Keratinocyte (primary cell): ENCODE results near the gene NHLH1. TPM values are rescaled to one million over a fixed set of nuclear protein-coding genes. Genes with fewer than 3 reads are reported as not detected.

Source experiments
- DNase-seq: peaks from one replicate; pipeline ENCODE4 v3.0.0-alpha.2; 2011; ENCODE audit warnings: low read depth, missing footprints, low spot score
- FAIRE-seq: peaks from 2 replicates; lab custom pipeline; 2011; peaks lifted over from hg19 to GRCh38; lab: Jason Lieb, UNC
- H2AFZ ChIP-seq: 2 replicates; pipeline ENCODE4 v1.6.0; 2012; ENCODE audit warnings: low read length, control low read depth, inconsistent platforms; ENCODE audit not compliant: control insufficient read depth
- H3K27ac ChIP-seq: 2 replicates; pipeline ENCODE4 v1.5.1; 2011; ENCODE audit warnings: low read length; ENCODE audit not compliant: control insufficient read depth, insufficient read depth
- H3K27me3 ChIP-seq: 3 replicates; pipeline ENCODE4 v1.6.0; 2011; ENCODE audit warnings: low read length; ENCODE audit not compliant: control insufficient read depth, insufficient read depth; ENCODE audit errors: extremely low read depth
- H3K36me3 ChIP-seq, 2 experiments: 2 replicates in 1 of 2; 3 replicates in 1 of 2; pipeline ENCODE4 v1.5.1; 2011; ENCODE audit warnings: low read length in 2 of 2, mild to moderate bottlenecking in 1 of 2; ENCODE audit not compliant: control insufficient read depth in 2 of 2, insufficient read depth in 2 of 2; ENCODE audit errors: extremely low read depth in 1 of 2
- H3K4me1 ChIP-seq: 3 replicates; pipeline ENCODE4 v1.5.1; 2011; ENCODE audit warnings: low read length; ENCODE audit not compliant: control insufficient read depth, insufficient read depth; ENCODE audit errors: extremely low read depth
- H3K4me2 ChIP-seq: 3 replicates; pipeline ENCODE4 v1.6.0; 2011; ENCODE audit warnings: low read depth, low read length; ENCODE audit not compliant: control insufficient read depth, insufficient read depth; ENCODE audit errors: extremely low read depth
- H3K4me3 ChIP-seq, 3 experiments: fragments of 200-600 bp in 1 of 3; sonication (generic) in 1 of 3; 2 replicates in 2 of 3; 3 replicates in 1 of 3; pipeline ENCODE4 v1.5.1; 2011 to 2016; ENCODE audit warnings: low read length in 3 of 3, mild to moderate bottlenecking in 3 of 3, control low read depth in 2 of 3, inconsistent platforms in 1 of 3, low read depth in 1 of 3, mixed read lengths in 1 of 3, mixed run types in 1 of 3, moderate library complexity in 1 of 3; ENCODE audit not compliant: control insufficient read depth in 2 of 3, insufficient read depth in 2 of 3; ENCODE audit errors: extremely low read depth in 1 of 3
- H3K79me2 ChIP-seq: 2 replicates; pipeline ENCODE4 v1.6.0; 2012; ENCODE audit warnings: low read length; ENCODE audit not compliant: control insufficient read depth, insufficient read depth
- H3K9ac ChIP-seq: 3 replicates; pipeline ENCODE4 v1.6.0; 2011; ENCODE audit warnings: low read length; ENCODE audit not compliant: control insufficient read depth, insufficient read depth; ENCODE audit errors: extremely low read depth
- H3K9me1 ChIP-seq: 3 replicates; pipeline ENCODE4 v1.6.0; 2011; ENCODE audit warnings: low read length; ENCODE audit not compliant: control insufficient read depth, insufficient read depth; ENCODE audit errors: extremely low read depth
- H3K9me3 ChIP-seq: 2 replicates; pipeline ENCODE4 v1.5.1; 2012; ENCODE audit warnings: low read depth, low read length; ENCODE audit not compliant: control insufficient read depth
- H4K20me1 ChIP-seq: 3 replicates; pipeline ENCODE4 v1.6.0; 2011; ENCODE audit warnings: low read length; ENCODE audit not compliant: control insufficient read depth, insufficient read depth; ENCODE audit errors: extremely low read depth
- CTCF ChIP-seq, 3 experiments: IDR thresholded peaks in 1 of 3; conservative IDR thresholded peaks in 1 of 3; optimal IDR thresholded peaks in 1 of 3; 2 replicates in 2 of 3; 3 replicates in 1 of 3; pipeline versions ENCODE3 to v1.5.1; 2011; ENCODE audit warnings: low read length in 3 of 3, mild to moderate bottlenecking in 3 of 3, moderate library complexity in 2 of 3, control low read depth in 1 of 3, inconsistent platforms in 1 of 3; ENCODE audit not compliant: insufficient read depth in 2 of 3; ENCODE audit errors: extremely low read depth in 1 of 3
- EZH2 ChIP-seq: IDR thresholded peaks from one replicate; pipeline ENCODE4 v1.6.1; 2012; ENCODE audit warnings: inconsistent platforms, mild to moderate bottlenecking, low read length, moderate library complexity
- dilution Hi-C: fragments of 300-500 bp; cut with MboI; formaldehyde crosslinking; loops from one replicate; pipeline ENCODE4 v1.7.0; 2020; ENCODE audit warnings: low sequenced_read_pairs; ENCODE audit not compliant: extremely low pct_ligation_motif_present
- polyA plus RNA-seq, 5 experiments: library from polyadenylated mRNA; depleted of rRNA in 3 of 5; stranded (reverse) in 3 of 5; stranded (forward) in 1 of 5; unstranded in 1 of 5; fragments of >200 nt; gene quantifications; 1 replicate in 1 of 5; 2 replicates in 3 of 5; 3 replicates in 1 of 5; pipeline versions ENCODE4 v1.2.1 to v1.2.3, GENCODE V29; 2011 to 2012; ENCODE audit warnings: missing spikeins in 2 of 5, low read depth in 1 of 5, low replicate concordance in 1 of 5

NHLH1 gene
- polyA plus RNA-seq, 1 donor (not counting 4 experiments of a cell fraction or from before 2014, with no cell fraction given) = 0.13 TPM

- FAIRE-seq = no peak
Measured at GRCh38 chr1:160413716-160414115, 46.8 kb downstream of the NHLH1 start.

GRCh38 chr1:160414881-160415280 lies 48.0 kb downstream of the NHLH1 start:
- FAIRE-seq (peak; percentile 92), DNase-seq (peak; percentile 55)
- peaks cover 3% of the 10 kb centered on the region for H3K9me1 ChIP-seq
- peak overlapping the region; percentile 79 for H3K4me2 ChIP-seq
- peak overlapping the region; percentile 32 for H2AFZ ChIP-seq
- peak overlapping the region in 1 of 3 experiments; percentile 25 for H3K4me3 ChIP-seq
- H3K36me3 ChIP-seq = peaks cover 0 to 7% of the 10 kb centered on the region in 2 experiments
- dilution Hi-C loops = no loop called here
- no peaks in the 10 kb centered on the region for H3K27me3 ChIP-seq
- H3K9ac ChIP-seq = peak overlapping the region; percentile 36
- peak overlapping the region; percentile 13 for H3K27ac ChIP-seq
- H3K79me2 ChIP-seq = no peaks in the 10 kb centered on the region
- H4K20me1 ChIP-seq = no peaks in the 10 kb centered on the region
- TF ChIP-seq CTCF (optimal IDR thresholded peaks at IDR 0.05 in 1 of 3, IDR thresholded peaks at IDR 0.05 in 1 of 3, conservative IDR thresholded peaks at IDR 0.05 in 1 of 3; ENCODE audit: extremely low read depth in 1 of 3, insufficient read depth in 2 of 3, low read length in 3 of 3) = no peak
- TF ChIP-seq EZH2 = no peak
- no peaks in the 10 kb centered on the region for H3K9me3 ChIP-seq
- peaks cover 13% of the 10 kb centered on the region for H3K4me1 ChIP-seq

More at GRCh38 chr1:160413716-160414115, 46.8 kb downstream of the NHLH1 start:
- no peak overlapping the region for H3K4me2 ChIP-seq
- peaks cover 0 to 7% of the 10 kb centered on the region in 2 experiments for H3K36me3 ChIP-seq
- H3K79me2 ChIP-seq = peaks cover 2% of the 10 kb centered on the region
- no peak for DNase-seq
- H4K20me1 ChIP-seq = no peaks in the 10 kb centered on the region
- peaks cover 3% of the 10 kb centered on the region for H3K9me1 ChIP-seq
- dilution Hi-C loops = no loop called here
- no peak overlapping the region for H2AFZ ChIP-seq
- TF ChIP-seq CTCF (optimal IDR thresholded peaks at IDR 0.05 in 1 of 3, IDR thresholded peaks at IDR 0.05 in 1 of 3, conservative IDR thresholded peaks at IDR 0.05 in 1 of 3; ENCODE audit: extremely low read depth in 1 of 3, insufficient read depth in 2 of 3, low read length in 3 of 3) (no peak), EZH2 (no peak)
- H3K27me3 ChIP-seq = no peaks in the 10 kb centered on the region
- peaks cover 24% of the 10 kb centered on the region for H3K4me1 ChIP-seq
- no peaks in the 10 kb centered on the region for H3K9me3 ChIP-seq
- no peak overlapping the region for H3K27ac ChIP-seq
- no peak overlapping the region for H3K9ac ChIP-seq
- H3K4me3 ChIP-seq = no peak overlapping the region
